PC-3 (cell line): Measurements from ENCODE around the gene WDR82. TPM values are rescaled to one million over a fixed set of nuclear protein-coding genes. Genes with fewer than 3 reads are reported as not detected.

Experiments used
- ATAC-seq: fragments of 200-7000 bp; cut with Tn5 transposase; 2 replicates; pipeline ENCODE4 v1.9.1; 2020; ENCODE audit warnings: mild to moderate bottlenecking, moderate library complexity
- BruUV-seq: library from RNA; stranded (reverse); fragments of 400-500 nt; replicated peaks from 2 replicates; lab custom pipeline; 2021; lab: Mats Ljungman, UMichigan
- CTCF ChIA-PET: fragments of 300-600 bp; sonication (Branson Sonifier 250); formaldehyde crosslinking; loops from one replicate; lab custom pipeline; 2022; ENCODE audit warnings: antibody characterized with exemption; lab: Charles Lee
- POLR2A ChIA-PET: fragments of 300-600 bp; sonication (Branson Sonifier 250); formaldehyde crosslinking; loops from one replicate; lab custom pipeline; 2022; ENCODE audit warnings: antibody characterized with exemption; ENCODE audit not compliant: unreplicated experiment; lab: Charles Lee
- DNase-seq: peaks from one replicate; pipeline ENCODE4 v3.0.0-alpha.2; 2015
- H2AFZ ChIP-seq: fragments of 300-600 bp; sonication (generic); 2 replicates; pipeline ENCODE4 v1.6.0; 2016; ENCODE audit warnings: antibody characterized with exemption, low read length
- H3F3A ChIP-seq: fragments of 300-600 bp; sonication (generic); one replicate; pipeline ENCODE4 v1.6.0; 2017; ENCODE audit warnings: antibody characterized with exemption, low read length, control low read depth, mild to moderate bottlenecking; ENCODE audit not compliant: unreplicated experiment
- H3K27ac ChIP-seq: fragments of 300-600 bp; sonication (generic); 2 replicates; pipeline ENCODE4 v1.5.1; 2016; ENCODE audit warnings: mild to moderate bottlenecking, low read length
- H3K27me3 ChIP-seq: fragments of 300-600 bp; sonication (generic); 2 replicates; pipeline ENCODE4 v1.6.1; 2016; ENCODE audit warnings: low read length, mixed read lengths
- H3K36me3 ChIP-seq: fragments of 300-600 bp; sonication (generic); 2 replicates; pipeline ENCODE4 v1.6.1; 2016; ENCODE audit warnings: low read depth, mixed run types, low read length, mixed read lengths
- H3K4me1 ChIP-seq: fragments of 300-600 bp; sonication (generic); 2 replicates; pipeline ENCODE4 v1.5.1; 2016; ENCODE audit warnings: low read length; ENCODE audit not compliant: insufficient read depth
- H3K4me2 ChIP-seq: fragments of 300-600 bp; sonication (generic); 2 replicates; pipeline ENCODE4 v1.6.0; 2016; ENCODE audit warnings: low read length
- H3K4me3 ChIP-seq: fragments of 300-600 bp; sonication (generic); 2 replicates; pipeline ENCODE4 v1.5.1; 2016; ENCODE audit warnings: mild to moderate bottlenecking, low read length, mixed read lengths
- H3K79me2 ChIP-seq: fragments of 300-600 bp; sonication (generic); 2 replicates; pipeline ENCODE4 v1.6.1; 2017; ENCODE audit warnings: low read length, mixed read lengths
- H3K9ac ChIP-seq: fragments of 300-600 bp; sonication (generic); 2 replicates; pipeline ENCODE4 v1.6.0; 2016; ENCODE audit warnings: mild to moderate bottlenecking, low read length
- H3K9me2 ChIP-seq: fragments of 300-600 bp; sonication (generic); replicated peaks from 2 replicates; pipeline ENCODE4 v1.6.1; 2016; ENCODE audit warnings: mixed run types, low read length, mixed read lengths
- H3K9me3 ChIP-seq: fragments of 300-600 bp; sonication (generic); 2 replicates; pipeline ENCODE4 v1.6.1; 2016; ENCODE audit warnings: low read length, mixed read lengths
- H4K20me1 ChIP-seq: fragments of 300-600 bp; sonication (generic); 2 replicates; pipeline ENCODE4 v1.6.1; 2016; ENCODE audit warnings: low read length, mixed read lengths
- EZH2 ChIP-seq: fragments of 300-600 bp; sonication (generic); IDR thresholded peaks from one replicate; pipeline ENCODE4 v1.6.1; 2017; ENCODE audit warnings: antibody characterized with exemption, mild to moderate bottlenecking, low read length; ENCODE audit not compliant: unreplicated experiment
- EZH2phosphoT487 ChIP-seq: fragments of 300-600 bp; sonication (generic); IDR thresholded peaks from 2 replicates; pipeline ENCODE4 v1.6.1; 2018; ENCODE audit warnings: mild to moderate bottlenecking, antibody characterized with exemption, low read length, borderline replicate concordance
- intact Hi-C: fragments of 100-400 bp; cut with micrococcal nuclease; formaldehyde crosslinking; loops from 2 replicates; pipeline ENCODE4 v1.9.0; 2023
- total RNA-seq: library from RNA; depleted of rRNA; stranded (reverse); fragments of >200 nt; gene quantifications from 2 replicates; pipeline ENCODE4 v1.2.3, GENCODE V29; 2014
- TF ChIP-seq, protein P1 (sequence below): fragments of 300-600 bp; sonication (generic); conservative IDR thresholded peaks from 2 replicates; pipeline ENCODE4 v1.5.1; 2017; ENCODE audit warnings: antibody characterized with exemption, low read depth, mild to moderate bottlenecking, low read length

WDR82 gene
- total RNA-seq, 1 experiment from 2014 or later: 56.4 TPM

DNA sequence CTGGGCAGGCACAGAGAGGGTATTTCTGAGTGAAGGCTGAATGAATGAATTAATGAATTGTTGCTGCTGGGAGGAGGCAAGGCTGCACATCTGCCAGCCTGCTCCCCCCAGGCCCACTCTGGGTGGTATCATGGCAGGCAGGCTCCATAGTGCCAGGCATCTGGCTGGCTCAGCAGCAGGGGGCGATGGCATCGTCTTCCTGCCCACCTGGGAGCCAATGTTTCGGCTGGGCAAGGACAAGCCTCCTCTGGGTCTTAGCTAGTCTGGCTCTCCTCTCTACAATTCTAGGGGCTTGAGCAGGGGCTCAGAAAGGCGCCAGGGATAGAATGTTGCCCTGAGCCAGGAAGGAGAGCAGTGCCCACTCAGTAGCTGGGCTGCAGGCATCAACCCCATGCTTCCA, 51.3 kb downstream of the WDR82 start:
- intact Hi-C loops: no loop called here
- TF ChIP-seq EZH2phosphoT487 (no peak), EZH2 (no peak)
- TF ChIP-seq, protein P1, sequence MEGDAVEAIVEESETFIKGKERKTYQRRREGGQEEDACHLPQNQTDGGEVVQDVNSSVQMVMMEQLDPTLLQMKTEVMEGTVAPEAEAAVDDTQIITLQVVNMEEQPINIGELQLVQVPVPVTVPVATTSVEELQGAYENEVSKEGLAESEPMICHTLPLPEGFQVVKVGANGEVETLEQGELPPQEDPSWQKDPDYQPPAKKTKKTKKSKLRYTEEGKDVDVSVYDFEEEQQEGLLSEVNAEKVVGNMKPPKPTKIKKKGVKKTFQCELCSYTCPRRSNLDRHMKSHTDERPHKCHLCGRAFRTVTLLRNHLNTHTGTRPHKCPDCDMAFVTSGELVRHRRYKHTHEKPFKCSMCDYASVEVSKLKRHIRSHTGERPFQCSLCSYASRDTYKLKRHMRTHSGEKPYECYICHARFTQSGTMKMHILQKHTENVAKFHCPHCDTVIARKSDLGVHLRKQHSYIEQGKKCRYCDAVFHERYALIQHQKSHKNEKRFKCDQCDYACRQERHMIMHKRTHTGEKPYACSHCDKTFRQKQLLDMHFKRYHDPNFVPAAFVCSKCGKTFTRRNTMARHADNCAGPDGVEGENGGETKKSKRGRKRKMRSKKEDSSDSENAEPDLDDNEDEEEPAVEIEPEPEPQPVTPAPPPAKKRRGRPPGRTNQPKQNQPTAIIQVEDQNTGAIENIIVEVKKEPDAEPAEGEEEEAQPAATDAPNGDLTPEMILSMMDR: peak; percentile 41
- POLR2A ChIA-PET: interaction anchor here (0.6 kb wide), 1 partner anchor 112 kb away, joined by 3 read pairs; no protein-coding TSS in a partner anchor

DNA sequence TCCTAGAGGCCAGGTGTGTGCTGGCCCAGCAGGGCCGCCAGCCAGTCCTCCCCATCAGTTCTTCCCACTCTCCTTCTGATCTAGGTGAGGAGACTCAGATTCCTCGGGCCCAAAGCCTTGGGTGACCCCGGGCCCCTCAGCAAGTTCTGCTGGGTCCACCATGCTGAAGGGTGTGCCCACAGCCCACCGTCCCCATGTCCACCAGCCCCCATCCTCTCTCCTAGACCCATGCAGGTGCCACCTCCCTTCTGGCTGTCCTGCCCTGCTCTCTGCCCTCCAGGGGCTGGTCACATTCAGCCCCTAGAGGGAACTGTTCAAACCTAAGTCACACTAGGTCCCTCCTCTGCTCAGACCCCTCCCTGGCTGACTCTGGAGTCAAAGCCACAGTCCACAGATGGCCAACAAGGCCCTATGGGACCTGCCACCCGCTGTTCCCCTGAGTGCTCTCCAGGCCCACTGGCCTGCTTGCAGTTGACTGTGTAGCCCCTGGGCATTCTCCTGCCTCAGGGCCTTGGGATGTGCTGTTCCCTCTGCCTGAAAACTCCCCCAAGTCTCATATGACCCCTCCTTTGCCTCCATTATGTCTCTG, 52.1 kb downstream of the WDR82 start:
- H2AFZ ChIP-seq: no peak overlapping the region
- peak; percentile 7; the same call in 1 of the 2 replicates for ATAC-seq
- H3K36me3 ChIP-seq: peaks cover 26% of the 10 kb centered on the region
- ChIA-PET CTCF (no interaction called here), POLR2A (no interaction called here)
- BruUV-seq: no TSS peak
- H3K27me3 ChIP-seq: no peaks in the 10 kb centered on the region
- no peaks in the 10 kb centered on the region for H4K20me1 ChIP-seq
- no peak overlapping the region for H3K4me3 ChIP-seq
- no peak overlapping the region for H3K9ac ChIP-seq
- intact Hi-C loops: no loop called here
- H3K9me2 ChIP-seq: no peaks in the 10 kb centered on the region
- H3K9me3 ChIP-seq: no peaks in the 10 kb centered on the region
- H3K79me2 ChIP-seq: no peaks in the 10 kb centered on the region
- TF ChIP-seq EZH2 (no peak), EZH2phosphoT487 (no peak)
- TF ChIP-seq, protein P1: no peak
- H3K4me2 ChIP-seq: no peak overlapping the region
- no peak for DNase-seq
- H3F3A ChIP-seq: no peaks in the 10 kb centered on the region
- H3K27ac ChIP-seq: no peak overlapping the region
- H3K4me1 ChIP-seq: no peaks in the 10 kb centered on the region

More for the DNA sequence above, 51.3 kb downstream of the WDR82 start:
- Histone ChIP-seq H3K4me3 (no peak overlapping the region), H3K79me2 (no peaks in the 10 kb centered on the region), H4K20me1 (no peaks in the 10 kb centered on the region), H3K4me2 (no peak overlapping the region), H3K9me3 (no peaks in the 10 kb centered on the region), H3K4me1 (no peaks in the 10 kb centered on the region), H3K9me2 (no peaks in the 10 kb centered on the region), H3F3A (no peaks in the 10 kb centered on the region), H3K27ac (no peak overlapping the region), H3K27me3 (no peaks in the 10 kb centered on the region), H3K36me3 (peaks cover 31% of the 10 kb centered on the region), H2AFZ (no peak overlapping the region), H3K9ac (no peak overlapping the region)
- ATAC-seq (peak; percentile 18; the same call in 1 of the 2 replicates), DNase-seq (no peak)
- CTCF ChIA-PET: no interaction called here
- BruUV-seq: no TSS peak
